WTC11 (cell line): ENCODE measurements around the gene STAM. TPM values are rescaled to one million over a fixed set of nuclear protein-coding genes. Genes with fewer than 3 reads are reported as not detected.

Experiments
- ATAC-seq: fragments of 200-7000 bp; cut with Tn5 transposase; 2 replicates; pipeline ENCODE4 v1.10.0; 2021; ENCODE audit warnings: mild to moderate bottlenecking, moderate library complexity
- CTCF ChIA-PET: fragments of 300-600 bp; sonication (Branson Sonifier 250); formaldehyde crosslinking; loops from one replicate; lab custom pipeline; 2021; ENCODE audit warnings: antibody characterized with exemption; lab: Charles Lee
- POLR2A ChIA-PET: fragments of 350-600 bp; sonication (Branson Sonifier 250); formaldehyde crosslinking; loops from one replicate; lab custom pipeline; 2021; ENCODE audit warnings: antibody characterized with exemption; lab: Charles Lee
- DNase-seq: peaks from one replicate; pipeline ENCODE4 v3.0.0; 2021; ENCODE audit warnings: low spot score
- H3K27ac Mint-ChIP-seq: 2 replicates; pipeline ENCODE4 v1.8.0; 2021; ENCODE audit warnings: mixed read lengths
- H3K27me3 Mint-ChIP-seq: 2 replicates; pipeline ENCODE4 v1.8.0; 2021; ENCODE audit warnings: low read depth, mild to moderate bottlenecking, moderate library complexity, mixed read lengths
- H3K36me3 Mint-ChIP-seq: 2 replicates; pipeline ENCODE4 v1.8.0; 2021; ENCODE audit warnings: mixed read lengths
- H3K4me1 Mint-ChIP-seq: 2 replicates; pipeline ENCODE4 v1.8.0; 2022; ENCODE audit warnings: mixed read lengths
- H3K4me3 Mint-ChIP-seq: 2 replicates; pipeline ENCODE4 v1.8.0; 2021; ENCODE audit warnings: mild to moderate bottlenecking, moderate library complexity, mixed read lengths
- H3K9me3 Mint-ChIP-seq: 2 replicates; pipeline ENCODE4 v1.8.0; 2021; ENCODE audit warnings: mixed read lengths
- ATF6 ChIP-seq: sonication (generic); formaldehyde crosslinking; IDR thresholded peaks from 2 replicates; pipeline ENCODE4 v1.8.1; 2023; ENCODE audit warnings: mild to moderate bottlenecking, missing genetic modification reagents
- CDX4 ChIP-seq: fragments of 250-450 bp; sonication (Bioruptor Pico); IDR thresholded peaks from 2 replicates; pipeline ENCODE4 v1.9.0; 2021; ENCODE audit warnings: moderate library complexity, mild to moderate bottlenecking, inconsistent platforms, borderline replicate concordance
- CTCF ChIP-seq: fragments of 200-600 bp; IDR thresholded peaks from 2 replicates; pipeline ENCODE4 v1.8.0; 2022; ENCODE audit warnings: antibody characterized with exemption
- E2F1 ChIP-seq: sonication (generic); formaldehyde crosslinking; IDR thresholded peaks from 2 replicates; pipeline ENCODE4 v1.8.0; 2022; ENCODE audit warnings: mild to moderate bottlenecking, missing genetic modification reagents
- ELF4 ChIP-seq: sonication (generic); formaldehyde crosslinking; IDR thresholded peaks from 2 replicates; pipeline ENCODE4 v1.8.1; 2022; ENCODE audit warnings: low read depth, mild to moderate bottlenecking, moderate library complexity, missing genetic modification reagents
- ETV6 ChIP-seq: sonication (generic); formaldehyde crosslinking; IDR thresholded peaks from 2 replicates; pipeline ENCODE4 v1.8.1; 2022; ENCODE audit warnings: mild to moderate bottlenecking, missing genetic modification reagents
- FOXJ3 ChIP-seq: sonication (generic); formaldehyde crosslinking; IDR thresholded peaks from 2 replicates; pipeline ENCODE4 v1.9.0; 2021; ENCODE audit warnings: missing genetic modification reagents, mild to moderate bottlenecking, borderline replicate concordance
- GRHL2 ChIP-seq: fragments of 250-450 bp; sonication (Bioruptor Pico); IDR thresholded peaks from 2 replicates; pipeline ENCODE4 v1.8.0; 2022; ENCODE audit warnings: mild to moderate bottlenecking, moderate library complexity; ENCODE audit not compliant: insufficient replicate concordance, severe bottlenecking
- IRF1 ChIP-seq: sonication (generic); formaldehyde crosslinking; IDR thresholded peaks from 2 replicates; pipeline ENCODE4 v1.8.0; 2023; ENCODE audit warnings: missing genetic modification reagents
- JUN ChIP-seq: sonication (generic); formaldehyde crosslinking; IDR thresholded peaks from 2 replicates; pipeline ENCODE4 v1.8.0; 2023; ENCODE audit warnings: mild to moderate bottlenecking, missing genetic modification reagents
- KAT7 ChIP-seq: sonication (generic); formaldehyde crosslinking; IDR thresholded peaks from 2 replicates; pipeline ENCODE4 v1.8.1; 2023; ENCODE audit warnings: missing genetic modification reagents, mild to moderate bottlenecking, borderline replicate concordance
- MYBL2 ChIP-seq: sonication (generic); formaldehyde crosslinking; IDR thresholded peaks from 2 replicates; pipeline ENCODE4 v1.8.1; 2023; ENCODE audit warnings: mild to moderate bottlenecking, moderate library complexity, missing genetic modification reagents
- PRDM15 ChIP-seq: sonication (generic); formaldehyde crosslinking; IDR thresholded peaks from 2 replicates; pipeline ENCODE4 v1.8.0; 2022; ENCODE audit warnings: missing genetic modification reagents
- total RNA-seq: library from RNA; stranded (reverse); gene quantifications from 3 replicates; pipeline ENCODE4 v1.2.3, GENCODE V29; 2021
- TF ChIP-seq, protein P1 (sequence below): fragments of 250-450 bp; sonication (Bioruptor Pico); IDR thresholded peaks from 2 replicates; pipeline ENCODE4 v2.1.2; 2022; ENCODE audit warnings: mild to moderate bottlenecking, moderate library complexity
- TF ChIP-seq, protein P2 (sequence below): sonication (generic); formaldehyde crosslinking; IDR thresholded peaks from 2 replicates; pipeline ENCODE4 v1.8.1; 2023; ENCODE audit warnings: mild to moderate bottlenecking, missing genetic modification reagents, moderate library complexity
- TF ChIP-seq, protein P3 (sequence below): sonication (generic); formaldehyde crosslinking; IDR thresholded peaks from 2 replicates; pipeline ENCODE4 v1.8.0; 2022; ENCODE audit warnings: mild to moderate bottlenecking, missing genetic modification reagents

STAM gene
- total RNA-seq, 1 experiment from 2014 or later, result 24.2 TPM

DNA sequence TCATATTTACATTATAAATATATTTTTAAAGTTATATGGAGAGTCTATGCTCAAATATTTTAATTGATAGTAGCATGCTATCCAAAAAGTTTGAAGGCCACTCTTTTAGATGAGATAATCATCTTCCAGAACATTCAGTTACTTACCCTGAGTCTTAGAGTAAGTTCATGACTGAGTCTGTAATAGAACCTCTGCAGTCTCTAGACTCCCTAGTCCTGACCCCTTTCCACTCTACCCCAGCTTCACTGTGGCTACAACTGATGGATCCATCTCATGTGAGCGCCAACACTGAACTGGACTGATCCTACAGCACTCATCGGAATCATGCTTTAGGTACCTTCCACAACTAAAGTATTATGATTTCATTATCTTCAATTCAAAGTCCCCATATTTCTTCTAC lies 36.9 kb upstream of the STAM start (continued):
- no peak for TF ChIP-seq PRDM15 (CRISPR knock-in tag)
- no peak for TF ChIP-seq JUN (CRISPR knock-in tag)
- no peak for TF ChIP-seq IRF1
- no peak for TF ChIP-seq MYBL2 (CRISPR knock-in tag)
- TF ChIP-seq ATF6, result no peak
- TF ChIP-seq ELF4 (CRISPR knock-in tag), result no peak
- TF ChIP-seq, protein P1, sequence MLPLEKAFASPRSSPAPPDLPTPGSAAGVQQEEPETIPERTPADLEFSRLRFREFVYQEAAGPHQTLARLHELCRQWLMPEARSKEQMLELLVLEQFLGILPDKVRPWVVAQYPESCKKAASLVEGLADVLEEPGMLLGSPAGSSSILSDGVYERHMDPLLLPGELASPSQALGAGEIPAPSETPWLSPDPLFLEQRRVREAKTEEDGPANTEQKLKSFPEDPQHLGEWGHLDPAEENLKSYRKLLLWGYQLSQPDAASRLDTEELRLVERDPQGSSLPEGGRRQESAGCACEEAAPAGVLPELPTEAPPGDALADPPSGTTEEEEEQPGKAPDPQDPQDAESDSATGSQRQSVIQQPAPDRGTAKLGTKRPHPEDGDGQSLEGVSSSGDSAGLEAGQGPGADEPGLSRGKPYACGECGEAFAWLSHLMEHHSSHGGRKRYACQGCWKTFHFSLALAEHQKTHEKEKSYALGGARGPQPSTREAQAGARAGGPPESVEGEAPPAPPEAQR (CRISPR knock-in tag), result no peak

DNA sequence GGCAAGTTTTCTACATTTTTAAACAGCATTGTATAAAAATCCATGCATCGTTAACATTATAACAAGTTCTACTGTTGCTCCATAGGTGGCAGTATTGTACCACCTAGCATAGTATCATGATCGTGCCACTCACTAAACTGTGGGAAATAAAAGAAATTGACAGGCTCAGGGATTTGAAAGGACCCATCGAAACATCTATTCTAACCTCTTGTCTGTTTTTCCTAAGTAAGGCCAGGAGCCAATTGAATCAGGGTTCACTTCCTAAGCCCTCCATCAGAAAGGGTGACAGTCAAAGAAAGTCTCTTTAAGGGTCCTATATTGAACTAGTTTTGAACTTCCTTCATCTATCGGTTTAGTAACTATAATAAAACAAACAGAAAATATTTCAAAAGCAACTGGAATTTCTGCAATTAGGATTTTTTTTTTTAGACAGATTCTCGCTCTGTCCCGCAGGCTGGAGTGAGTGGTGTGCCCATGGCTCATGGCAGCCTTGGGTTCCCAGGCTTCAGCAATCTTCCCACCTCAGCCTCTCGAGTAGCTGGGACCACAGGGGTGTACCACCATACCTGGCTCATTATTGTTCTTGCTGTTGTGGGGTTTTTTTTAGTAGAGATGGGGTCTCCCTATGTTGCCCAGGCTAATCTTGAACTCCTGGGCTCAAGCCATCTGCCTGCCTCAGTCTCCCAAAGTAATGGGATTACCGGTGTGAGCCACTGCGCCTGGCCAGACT lies 36.2 kb upstream of the STAM start:
- no peak overlapping the region for H3K4me3 Mint-ChIP-seq
- TF ChIP-seq ETV6 (CRISPR knock-in tag), result no peak
- TF ChIP-seq KAT7, result no peak
- no peak for TF ChIP-seq FOXJ3 (CRISPR knock-in tag)
- TF ChIP-seq, protein P2, sequence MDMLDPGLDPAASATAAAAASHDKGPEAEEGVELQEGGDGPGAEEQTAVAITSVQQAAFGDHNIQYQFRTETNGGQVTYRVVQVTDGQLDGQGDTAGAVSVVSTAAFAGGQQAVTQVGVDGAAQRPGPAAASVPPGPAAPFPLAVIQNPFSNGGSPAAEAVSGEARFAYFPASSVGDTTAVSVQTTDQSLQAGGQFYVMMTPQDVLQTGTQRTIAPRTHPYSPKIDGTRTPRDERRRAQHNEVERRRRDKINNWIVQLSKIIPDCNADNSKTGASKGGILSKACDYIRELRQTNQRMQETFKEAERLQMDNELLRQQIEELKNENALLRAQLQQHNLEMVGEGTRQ (CRISPR knock-in tag), result no peak
- TF ChIP-seq CDX4 (CRISPR knock-in tag), result 0 out of 2 replicates have a peak, but pooled peaks have one; percentile 45
- no peak for TF ChIP-seq GRHL2 (CRISPR knock-in tag)
- no peak for TF ChIP-seq E2F1 (CRISPR knock-in tag)
- no peak for TF ChIP-seq IRF1
- peak; percentile 56 for TF ChIP-seq CTCF
- TF ChIP-seq, protein P3, sequence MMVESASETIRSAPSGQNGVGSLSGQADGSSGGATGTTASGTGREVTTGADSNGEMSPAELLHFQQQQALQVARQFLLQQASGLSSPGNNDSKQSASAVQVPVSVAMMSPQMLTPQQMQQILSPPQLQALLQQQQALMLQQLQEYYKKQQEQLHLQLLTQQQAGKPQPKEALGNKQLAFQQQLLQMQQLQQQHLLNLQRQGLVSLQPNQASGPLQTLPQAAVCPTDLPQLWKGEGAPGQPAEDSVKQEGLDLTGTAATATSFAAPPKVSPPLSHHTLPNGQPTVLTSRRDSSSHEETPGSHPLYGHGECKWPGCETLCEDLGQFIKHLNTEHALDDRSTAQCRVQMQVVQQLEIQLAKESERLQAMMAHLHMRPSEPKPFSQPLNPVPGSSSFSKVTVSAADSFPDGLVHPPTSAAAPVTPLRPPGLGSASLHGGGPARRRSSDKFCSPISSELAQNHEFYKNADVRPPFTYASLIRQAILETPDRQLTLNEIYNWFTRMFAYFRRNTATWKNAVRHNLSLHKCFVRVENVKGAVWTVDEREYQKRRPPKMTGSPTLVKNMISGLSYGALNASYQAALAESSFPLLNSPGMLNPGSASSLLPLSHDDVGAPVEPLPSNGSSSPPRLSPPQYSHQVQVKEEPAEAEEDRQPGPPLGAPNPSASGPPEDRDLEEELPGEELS (CRISPR knock-in tag), result no peak
- DNase-seq, result no peak
- CTCF ChIA-PET, result interaction anchor here (0.6 to 0.7 kb wide), 3 partner anchors 9 to 609 kb away, joined by 3 to 4 read pairs (median 3); partner anchors contain the start of genes HACD1 and STAM
- peaks cover 3% of the 10 kb centered on the region; the same call in 1 of the 2 replicates for H3K36me3 Mint-ChIP-seq
- H3K4me1 Mint-ChIP-seq, result no peaks in the 10 kb centered on the region
- no peaks in the 10 kb centered on the region for H3K9me3 Mint-ChIP-seq
- POLR2A ChIA-PET, result no interaction called here
- no peak overlapping the region for H3K27ac Mint-ChIP-seq
- ATAC-seq, result peak; percentile 79; the same call in 1 of the 2 replicates
- H3K27me3 Mint-ChIP-seq, result no peaks in the 10 kb centered on the region
